Muscle of leg (tissue), 11 donors: ENCODE data around the gene POU6F2. TPM values are rescaled to one million over a fixed set of nuclear protein-coding genes. Genes with fewer than 3 reads are reported as not detected.

Experiments used
- DNase-seq: peaks from one replicate; pipeline ENCODE4 v3.0.0; 2013
- H3K27ac ChIP-seq: one replicate; pipeline ENCODE4 v1.5.1; 2013; ENCODE audit warnings: mild to moderate bottlenecking, low read length, control low read depth
- H3K27me3 ChIP-seq: one replicate; pipeline ENCODE4 v1.6.1; 2013; ENCODE audit warnings: low read length; ENCODE audit not compliant: control insufficient read depth, insufficient read depth
- H3K36me3 ChIP-seq: one replicate; pipeline ENCODE4 v1.6.1; 2013; ENCODE audit warnings: low read length; ENCODE audit not compliant: control insufficient read depth, insufficient read depth
- H3K4me1 ChIP-seq: one replicate; pipeline ENCODE4 v1.6.1; 2013; ENCODE audit warnings: low read length; ENCODE audit not compliant: control insufficient read depth, insufficient read depth
- H3K4me3 ChIP-seq: one replicate; pipeline ENCODE4 v1.5.1; 2013; ENCODE audit warnings: low read length, control low read depth
- H3K9me3 ChIP-seq: replicated peaks from 2 replicates; pipeline ENCODE4 v1.6.1; 2013; ENCODE audit warnings: low read depth, low read length; ENCODE audit not compliant: control insufficient read depth
- WGBS: methylation state at CpG from one replicate; pipeline ENCODE4 v1.1.5; 2013; ENCODE audit warnings: missing lambda C conversion rate; ENCODE audit not compliant: insufficient coverage; 5-methylcytosine and 5-hydroxymethylcytosine counted together
- polyA plus RNA-seq, 8 donors: library from polyadenylated mRNA; unstranded; fragments of 120-200 nt; gene quantifications; one replicate each; pipeline versions ENCODE4 v1.2.1 to v1.2.3, GENCODE V29; 2013; ENCODE audit warnings: inconsistent platforms in 1 of 8, low replicate concordance in 1 of 8; ENCODE audit not compliant: insufficient read length in 8 of 8, insufficient read depth in 1 of 8
- total RNA-seq: library from RNA; stranded (reverse); fragments of 120-200 nt; gene quantifications from one replicate; pipeline ENCODE4 v1.2.4, GENCODE V29; 2013

POU6F2 gene
- total and polyA plus RNA-seq, 9 donors, result 0.05 to 0.54 (median 0.10) TPM; not detected in 1

- Histone ChIP-seq H3K27me3 (no peaks in the 10 kb centered on the region), H3K4me3 (no peak overlapping the region), H3K36me3 (no peaks in the 10 kb centered on the region), H3K4me1 (no peaks in the 10 kb centered on the region), H3K27ac (no peak overlapping the region), H3K9me3 (no peaks in the 10 kb centered on the region)
- WGBS, result no CpG with 5 or more reads among the region's 1 CpG
- DNase-seq, result no peak
These were observed 159.8 kb downstream of the POU6F2 start for GRCh38 chr7:39137480-39137879.

GRCh38 chr7:39142750-39143149, 165.0 kb downstream of the POU6F2 start:
- no peak overlapping the region for H3K4me3 ChIP-seq
- no peaks in the 10 kb centered on the region for H3K27me3 ChIP-seq
- no peak overlapping the region for H3K27ac ChIP-seq
- H3K9me3 ChIP-seq, result no peaks in the 10 kb centered on the region
- WGBS, result no CpG with 5 or more reads among the region's 1 CpG
- no peak for DNase-seq
- no peaks in the 10 kb centered on the region for H3K36me3 ChIP-seq
- no peaks in the 10 kb centered on the region for H3K4me1 ChIP-seq

- WGBS, result no CpG with 5 or more reads among the region's 1 CpG
- H3K9me3 ChIP-seq, result no peaks in the 10 kb centered on the region
- H3K4me1 ChIP-seq, result no peaks in the 10 kb centered on the region
- H3K27ac ChIP-seq, result no peak overlapping the region
- H3K4me3 ChIP-seq, result no peak overlapping the region
- H3K36me3 ChIP-seq, result no peaks in the 10 kb centered on the region
- no peak for DNase-seq
- no peaks in the 10 kb centered on the region for H3K27me3 ChIP-seq
These were observed 166.7 kb downstream of the POU6F2 start for GRCh38 chr7:39144420-39144819.

- no peak overlapping the region for H3K27ac ChIP-seq
- H3K4me1 ChIP-seq, result no peaks in the 10 kb centered on the region
- no peaks in the 10 kb centered on the region for H3K36me3 ChIP-seq
- WGBS, result 76% methylated on average over 2 of the region's 3 CpGs
- H3K4me3 ChIP-seq, result no peak overlapping the region
- no peaks in the 10 kb centered on the region for H3K27me3 ChIP-seq
- no peak for DNase-seq
- no peaks in the 10 kb centered on the region for H3K9me3 ChIP-seq
These were observed 167.6 kb downstream of the POU6F2 start for GRCh38 chr7:39145283-39145682.

- Histone ChIP-seq H3K4me3 (no peak overlapping the region), H3K9me3 (no peaks in the 10 kb centered on the region), H3K36me3 (no peaks in the 10 kb centered on the region), H3K27me3 (no peaks in the 10 kb centered on the region), H3K27ac (no peak overlapping the region), H3K4me1 (no peaks in the 10 kb centered on the region)
- DNase-seq, result no peak
These were observed 168.2 kb downstream of the POU6F2 start for GRCh38 chr7:39145935-39146334.

- no peak for DNase-seq
- 40% methylated on average over 1 of the region's 4 CpGs for WGBS
These were observed 175.0 kb downstream of the POU6F2 start for GRCh38 chr7:39152701-39153100.

GRCh38 chr7:39153113-39153512, 175.4 kb downstream of the POU6F2 start:
- H3K36me3 ChIP-seq, result no peaks in the 10 kb centered on the region
- no peaks in the 10 kb centered on the region for H3K4me1 ChIP-seq
- no peaks in the 10 kb centered on the region for H3K9me3 ChIP-seq
- no CpG with 5 or more reads among the region's 5 CpGs for WGBS
- no peak overlapping the region for H3K27ac ChIP-seq
- H3K4me3 ChIP-seq, result no peak overlapping the region
- no peak for DNase-seq
- H3K27me3 ChIP-seq, result no peaks in the 10 kb centered on the region

More at GRCh38 chr7:39152701-39153100, 175.0 kb downstream of the POU6F2 start:
- Histone ChIP-seq H3K4me3 (no peak overlapping the region), H3K36me3 (no peaks in the 10 kb centered on the region), H3K27me3 (no peaks in the 10 kb centered on the region), H3K4me1 (no peaks in the 10 kb centered on the region), H3K9me3 (no peaks in the 10 kb centered on the region), H3K27ac (no peak overlapping the region)

- Histone ChIP-seq H3K4me3 (no peak overlapping the region), H3K27me3 (no peaks in the 10 kb centered on the region), H3K27ac (no peak overlapping the region), H3K9me3 (no peaks in the 10 kb centered on the region), H3K4me1 (no peaks in the 10 kb centered on the region), H3K36me3 (no peaks in the 10 kb centered on the region)
- WGBS, result 40% methylated on average over 1 of the region's 5 CpGs
- no peak for DNase-seq
These were observed 175.9 kb downstream of the POU6F2 start for GRCh38 chr7:39153647-39154046.

GRCh38 chr7:39154815-39155214, 177.1 kb downstream of the POU6F2 start:
- H3K4me3 ChIP-seq, result no peak overlapping the region
- H3K4me1 ChIP-seq, result no peaks in the 10 kb centered on the region
- H3K36me3 ChIP-seq, result no peaks in the 10 kb centered on the region
- H3K9me3 ChIP-seq, result no peaks in the 10 kb centered on the region
- DNase-seq, result no peak
- no peaks in the 10 kb centered on the region for H3K27me3 ChIP-seq
- H3K27ac ChIP-seq, result no peak overlapping the region
- no CpG with 5 or more reads among the region's 2 CpGs for WGBS

- Histone ChIP-seq H3K27ac (no peak overlapping the region), H3K36me3 (no peaks in the 10 kb centered on the region), H3K4me1 (no peaks in the 10 kb centered on the region), H3K4me3 (no peak overlapping the region), H3K27me3 (no peaks in the 10 kb centered on the region), H3K9me3 (no peaks in the 10 kb centered on the region)
- WGBS, result 80% methylated on average over 2 of the region's 3 CpGs
- no peak for DNase-seq
These were observed 180.7 kb downstream of the POU6F2 start for GRCh38 chr7:39158367-39158766.

GRCh38 chr7:39161903-39162302, 184.2 kb downstream of the POU6F2 start:
- no CpG with 5 or more reads among the region's 2 CpGs for WGBS
- Histone ChIP-seq H3K27ac (no peak overlapping the region), H3K9me3 (no peaks in the 10 kb centered on the region), H3K4me1 (no peaks in the 10 kb centered on the region), H3K4me3 (no peak overlapping the region), H3K36me3 (no peaks in the 10 kb centered on the region), H3K27me3 (no peaks in the 10 kb centered on the region)
- DNase-seq, result no peak
